ENCODE results near the gene TMEFF2. TPM values are rescaled to one million over a fixed set of nuclear protein-coding genes. Genes with fewer than 3 reads are reported as not detected.

The TMEFF2 gene
- total and polyA plus RNA-seq, 2 donors (not counting 1 experiment from before 2014, with no cell fraction given) = not detected

GRCh38 chr2:192025637-192026036 lies 169.1 kb downstream of the TMEFF2 start:
- intact Hi-C loops (cut with micrococcal nuclease) = no loop called here
- POLR2A ChIA-PET = no interaction called here
- Mint-ChIP-seq H3K27me3 (peaks cover 3% of the 10 kb centered on the region), H3K4me3 (no peak overlapping the region), H3K9me3 (ENCODE audit: insufficient read depth) (no peaks in the 10 kb centered on the region), H3K4me1 (no peaks in the 10 kb centered on the region), H3K27ac (no peak overlapping the region)
- no peaks in the 10 kb centered on the region for H4K20me1 ChIP-seq (ENCODE audit: control insufficient read depth, insufficient read depth, low read length, poor library complexity, severe bottlenecking)
- no peaks in the 10 kb centered on the region for H3K4me1 ChIP-seq (ENCODE audit: control insufficient read depth in 2 of 2, insufficient read depth in 2 of 2, low read length in 2 of 2)
- ATAC-seq (ENCODE audit: low read depth) (no peak), DNase-seq (no peak)
- TF ChIP-seq EZH2 (IDR thresholded peaks at IDR 0.05; ENCODE audit: borderline replicate concordance, insufficient read depth, low read depth, low read length, poor library complexity, severe bottlenecking) = no peak
- no peak for TF ChIP-seq CTCF (IDR thresholded peaks at IDR 0.05)
- no peaks in the 10 kb centered on the region for H3K27me3 ChIP-seq (replicated peaks in 1 of 4; ENCODE audit: control extremely low read depth in 1 of 4, control insufficient read depth in 3 of 4, insufficient read depth in 4 of 4, low read length in 3 of 4)
- no peak overlapping the region for H3K4me3 ChIP-seq (ENCODE audit: control extremely low read depth in 1 of 5, extremely low read depth in 1 of 5, insufficient read depth in 1 of 5, low read depth in 2 of 5, low read length in 4 of 5)
- no peaks in the 10 kb centered on the region for H3K36me3 ChIP-seq (replicated peaks in 1 of 2; ENCODE audit: control extremely low read depth in 1 of 2, control insufficient read depth in 1 of 2, extremely low read depth in 1 of 2, insufficient read depth in 2 of 2, low read length in 1 of 2)
- no peak overlapping the region for H3K9ac ChIP-seq (ENCODE audit: low read length)
- CTCF ChIA-PET = no interaction called here
- H3K27ac ChIP-seq (ENCODE audit: low read length in 2 of 2) = no peak overlapping the region
- H2AFZ ChIP-seq (ENCODE audit: insufficient read depth, low read depth, low read length, poor library complexity, severe bottlenecking) = no peak overlapping the region
- H3K4me2 ChIP-seq (replicated peaks; ENCODE audit: low read depth, low read length, poor library complexity, severe bottlenecking) = no peak overlapping the region
- H3K79me2 ChIP-seq (ENCODE audit: control insufficient read depth, insufficient read depth, low read length) = no peaks in the 10 kb centered on the region
- 78% methylated on average over 1 of the region's 4 CpGs for WGBS (ENCODE audit: insufficient coverage)
- no peaks in the 10 kb centered on the region for H3K9me3 ChIP-seq (ENCODE audit: control extremely low read depth in 1 of 3, control insufficient read depth in 2 of 3, insufficient read depth in 1 of 3, low read length in 2 of 3)

GRCh38 chr2:192023006-192023405 lies 171.7 kb downstream of the TMEFF2 start:
- no peaks in the 10 kb centered on the region for H3K4me1 ChIP-seq (ENCODE audit: control insufficient read depth in 2 of 2, insufficient read depth in 2 of 2, low read length in 2 of 2)
- no peak for DNase-seq
- TF ChIP-seq CTCF (IDR thresholded peaks at IDR 0.05) (no peak), EZH2 (IDR thresholded peaks at IDR 0.05; ENCODE audit: borderline replicate concordance, insufficient read depth, low read depth, low read length, poor library complexity, severe bottlenecking) (no peak)
- no peak overlapping the region for H3K9ac ChIP-seq (ENCODE audit: low read length)
- H3K9me3 ChIP-seq (ENCODE audit: control extremely low read depth in 1 of 3, control insufficient read depth in 2 of 3, insufficient read depth in 1 of 3, low read length in 2 of 3) = no peaks in the 10 kb centered on the region
- Mint-ChIP-seq H3K4me1 (no peaks in the 10 kb centered on the region), H3K27me3 (peaks cover 3% of the 10 kb centered on the region), H3K27ac (no peak overlapping the region), H3K4me3 (no peak overlapping the region), H3K9me3 (ENCODE audit: insufficient read depth) (no peaks in the 10 kb centered on the region)
- no CpG with 5 or more reads among the region's 3 CpGs for WGBS (ENCODE audit: insufficient coverage)
- no peak for ATAC-seq (ENCODE audit: low read depth)
- no peak overlapping the region for H2AFZ ChIP-seq (ENCODE audit: insufficient read depth, low read depth, low read length, poor library complexity, severe bottlenecking)
- intact Hi-C loops (cut with micrococcal nuclease) = no loop called here
- no peaks in the 10 kb centered on the region for H3K36me3 ChIP-seq (replicated peaks in 1 of 2; ENCODE audit: control extremely low read depth in 1 of 2, control insufficient read depth in 1 of 2, extremely low read depth in 1 of 2, insufficient read depth in 2 of 2, low read length in 1 of 2)
- H3K27ac ChIP-seq (ENCODE audit: low read length in 2 of 2) = no peak overlapping the region
- no peaks in the 10 kb centered on the region for H3K27me3 ChIP-seq (replicated peaks in 1 of 4; ENCODE audit: control extremely low read depth in 1 of 4, control insufficient read depth in 3 of 4, insufficient read depth in 4 of 4, low read length in 3 of 4)
- no peaks in the 10 kb centered on the region for H4K20me1 ChIP-seq (ENCODE audit: control insufficient read depth, insufficient read depth, low read length, poor library complexity, severe bottlenecking)
- H3K79me2 ChIP-seq (ENCODE audit: control insufficient read depth, insufficient read depth, low read length) = no peaks in the 10 kb centered on the region
- H3K4me2 ChIP-seq (replicated peaks; ENCODE audit: low read depth, low read length, poor library complexity, severe bottlenecking) = no peak overlapping the region
- ChIA-PET CTCF (no interaction called here), POLR2A (no interaction called here)
- H3K4me3 ChIP-seq (ENCODE audit: control extremely low read depth in 1 of 5, extremely low read depth in 1 of 5, insufficient read depth in 1 of 5, low read depth in 2 of 5, low read length in 4 of 5) = no peak overlapping the region

All from B cell (primary cell).